Measurements from ENCODE around the gene ZBTB8B.
"Not testable (repeated sequence)": the region's sequence is repeated elsewhere in the genome, so short reads cannot be mapped to it uniquely, and the experiment has no call there.

Gene ZBTB8B

DNA sequence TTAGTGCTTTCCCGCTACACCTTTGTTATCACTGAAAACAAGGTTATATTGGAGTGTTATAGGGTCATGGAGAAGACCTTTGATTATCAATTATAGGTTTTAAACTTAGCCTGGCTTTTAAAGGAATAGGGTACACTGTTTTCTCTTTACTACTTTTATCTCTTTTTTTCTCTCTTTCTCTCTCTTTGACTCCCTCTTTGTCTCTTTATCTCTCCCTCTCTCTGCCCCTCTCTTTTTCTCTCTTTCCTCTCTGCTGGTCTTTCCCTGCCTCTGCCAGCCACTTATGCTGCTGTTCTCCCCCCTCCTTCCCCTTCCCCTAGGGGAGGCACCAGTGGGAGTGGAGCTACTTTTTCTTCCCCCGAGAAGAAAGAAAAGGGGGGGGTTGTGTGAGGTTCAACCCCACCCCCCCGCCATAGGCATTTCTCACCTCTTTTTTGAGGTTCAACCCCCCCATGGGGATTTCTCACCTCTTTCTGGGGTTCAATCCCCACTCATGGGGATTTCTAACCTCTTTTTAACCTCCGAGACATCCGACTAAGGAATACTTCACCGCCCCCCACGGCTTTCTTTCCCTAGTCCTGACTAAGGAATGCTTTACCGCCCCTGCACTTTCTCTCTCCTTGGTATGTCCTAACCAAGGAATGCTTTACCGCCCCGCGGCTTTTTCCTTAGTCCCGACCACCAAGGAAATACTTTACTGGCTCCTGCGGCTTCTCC lies 17.2 kb upstream of the ZBTB8B start:
- peak overlapping the region; percentile 47 for H3K4me3 ChIP-seq (ENCODE audit: control insufficient read depth, low read depth, low read length)
- TF ChIP-seq, protein P1, sequence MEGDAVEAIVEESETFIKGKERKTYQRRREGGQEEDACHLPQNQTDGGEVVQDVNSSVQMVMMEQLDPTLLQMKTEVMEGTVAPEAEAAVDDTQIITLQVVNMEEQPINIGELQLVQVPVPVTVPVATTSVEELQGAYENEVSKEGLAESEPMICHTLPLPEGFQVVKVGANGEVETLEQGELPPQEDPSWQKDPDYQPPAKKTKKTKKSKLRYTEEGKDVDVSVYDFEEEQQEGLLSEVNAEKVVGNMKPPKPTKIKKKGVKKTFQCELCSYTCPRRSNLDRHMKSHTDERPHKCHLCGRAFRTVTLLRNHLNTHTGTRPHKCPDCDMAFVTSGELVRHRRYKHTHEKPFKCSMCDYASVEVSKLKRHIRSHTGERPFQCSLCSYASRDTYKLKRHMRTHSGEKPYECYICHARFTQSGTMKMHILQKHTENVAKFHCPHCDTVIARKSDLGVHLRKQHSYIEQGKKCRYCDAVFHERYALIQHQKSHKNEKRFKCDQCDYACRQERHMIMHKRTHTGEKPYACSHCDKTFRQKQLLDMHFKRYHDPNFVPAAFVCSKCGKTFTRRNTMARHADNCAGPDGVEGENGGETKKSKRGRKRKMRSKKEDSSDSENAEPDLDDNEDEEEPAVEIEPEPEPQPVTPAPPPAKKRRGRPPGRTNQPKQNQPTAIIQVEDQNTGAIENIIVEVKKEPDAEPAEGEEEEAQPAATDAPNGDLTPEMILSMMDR (IDR thresholded peaks at IDR 0.05; ENCODE audit: control insufficient read depth, insufficient read depth, low read depth, low read length, missing control alignments), result no peak
- DNase-seq (ENCODE audit: low read depth), result peak; percentile 8

DNA sequence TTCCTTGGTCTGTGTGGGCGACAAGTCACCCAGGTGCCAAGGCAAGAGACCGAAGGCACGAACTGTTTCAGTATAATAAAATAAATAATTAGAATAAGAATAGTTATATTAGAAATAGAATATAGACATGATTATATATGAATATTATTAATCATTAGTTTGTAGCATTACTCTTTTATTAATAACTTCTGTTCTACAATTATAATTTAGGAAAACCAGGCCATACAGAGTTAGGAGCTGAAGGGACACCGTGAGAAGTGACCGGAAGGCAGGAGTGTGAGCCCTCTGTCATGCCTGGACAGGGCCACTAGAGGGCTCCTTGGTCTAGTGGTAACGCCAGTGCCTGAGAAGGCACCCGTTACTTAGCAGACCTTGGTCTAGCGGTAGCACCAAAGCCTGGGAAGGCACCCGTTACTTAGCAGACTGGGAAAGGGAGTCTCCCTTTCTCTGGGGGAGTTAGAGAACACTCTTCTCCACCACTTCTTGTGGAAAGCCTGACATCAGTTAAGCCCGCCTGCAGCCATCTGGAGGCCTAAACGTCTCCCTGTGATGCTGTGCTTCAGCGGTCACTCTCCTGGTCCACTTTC lies 16.6 kb upstream of the ZBTB8B start:
- peak overlapping the region; percentile 47 for H3K4me3 ChIP-seq (ENCODE audit: control insufficient read depth, low read depth, low read length)
- TF ChIP-seq, protein P1 (IDR thresholded peaks at IDR 0.05; ENCODE audit: control insufficient read depth, insufficient read depth, low read depth, low read length, missing control alignments), result peak; percentile 82
- DNase-seq (ENCODE audit: low read depth), result peak; percentile 46

DNA sequence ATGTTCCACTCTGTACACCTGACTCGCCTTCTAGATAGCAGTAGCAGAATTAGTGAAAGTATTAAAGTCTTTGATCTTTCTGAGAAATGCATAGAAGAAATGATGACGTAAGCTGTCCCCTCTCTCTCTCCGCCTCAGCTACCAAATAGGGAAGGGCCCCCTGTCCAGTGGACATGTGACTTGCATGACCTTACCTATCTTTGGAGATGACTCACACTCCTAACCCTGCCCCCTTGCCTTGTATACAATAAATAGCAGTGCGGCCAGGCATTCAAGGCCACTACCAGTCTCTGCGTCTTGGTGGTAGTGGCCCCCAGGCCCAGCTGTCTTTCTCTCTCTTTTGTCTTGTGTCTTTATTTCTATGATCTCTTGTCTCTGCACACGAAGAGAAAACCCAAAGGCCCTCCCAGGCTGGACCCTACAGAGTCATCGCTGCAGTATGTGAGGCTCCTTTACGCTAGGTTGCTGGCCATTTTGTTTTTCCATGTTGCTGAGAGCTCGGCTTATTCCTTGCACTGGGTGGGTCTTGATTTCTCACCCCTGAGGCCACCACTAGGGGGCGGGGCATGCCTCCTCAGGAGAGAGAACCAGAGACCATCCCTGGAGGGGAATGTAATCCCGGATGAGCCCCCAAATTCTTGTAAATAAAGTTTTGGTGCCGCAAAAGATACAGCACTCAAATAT lies 16.0 kb upstream of the ZBTB8B start:
- TF ChIP-seq, protein P1 (IDR thresholded peaks at IDR 0.05; ENCODE audit: control insufficient read depth, insufficient read depth, low read depth, low read length, missing control alignments), result peak; percentile 33
- no peak for DNase-seq (ENCODE audit: low read depth)

DNA sequence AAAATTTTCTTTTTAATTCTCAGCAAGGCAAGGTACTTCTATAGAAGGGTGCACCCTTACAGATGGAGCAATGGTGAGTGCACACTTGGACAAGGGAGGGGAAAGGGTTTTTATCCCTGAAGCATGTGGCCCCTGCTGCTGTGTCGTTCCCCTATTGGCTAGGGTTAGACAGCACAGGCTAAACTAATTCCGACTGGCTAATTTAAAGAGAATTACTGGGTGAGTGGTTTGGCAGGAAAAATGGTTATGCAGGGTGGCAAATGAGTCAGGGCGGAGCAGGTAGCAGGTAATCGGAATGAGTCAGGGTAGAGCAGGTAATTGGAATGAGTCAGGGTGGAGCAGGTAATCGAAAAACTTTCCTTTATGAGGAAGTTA lies 15.4 kb upstream of the ZBTB8B start:
- not testable (repeated sequence) for DNase-seq (ENCODE audit: low read depth); H3K4me3 ChIP-seq (ENCODE audit: control insufficient read depth, low read depth, low read length)

More for the DNA sequence above, 16.0 kb upstream of the ZBTB8B start:
- H3K4me3 ChIP-seq (ENCODE audit: control insufficient read depth, low read depth, low read length), result no peak overlapping the region

DNA sequence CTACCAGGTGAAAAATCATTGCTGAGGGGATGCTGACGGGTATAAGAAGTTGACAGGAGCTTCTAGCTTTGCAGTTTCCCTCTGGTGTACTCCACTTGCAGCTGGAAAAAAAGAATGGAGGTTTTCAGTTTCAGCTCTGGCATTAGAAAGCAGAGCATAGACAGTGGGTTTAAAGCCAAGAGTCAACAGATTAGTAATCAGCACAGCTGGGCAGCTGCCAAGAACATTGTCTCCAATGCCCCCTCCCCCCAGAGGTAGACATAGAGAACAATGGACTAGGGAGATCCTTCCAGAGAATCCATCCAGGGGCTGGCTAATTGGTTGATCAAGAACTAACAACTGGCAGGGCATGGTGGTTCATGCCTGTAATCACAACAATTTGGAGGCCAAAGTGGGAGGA lies 10.1 kb upstream of the ZBTB8B start:
- TF ChIP-seq, protein P1 (IDR thresholded peaks at IDR 0.05; ENCODE audit: control insufficient read depth, insufficient read depth, low read depth, low read length, missing control alignments), result no peak
- DNase-seq (ENCODE audit: low read depth), result no peak
- H3K4me3 ChIP-seq (ENCODE audit: control insufficient read depth, low read depth, low read length), result no peak overlapping the region

DNA sequence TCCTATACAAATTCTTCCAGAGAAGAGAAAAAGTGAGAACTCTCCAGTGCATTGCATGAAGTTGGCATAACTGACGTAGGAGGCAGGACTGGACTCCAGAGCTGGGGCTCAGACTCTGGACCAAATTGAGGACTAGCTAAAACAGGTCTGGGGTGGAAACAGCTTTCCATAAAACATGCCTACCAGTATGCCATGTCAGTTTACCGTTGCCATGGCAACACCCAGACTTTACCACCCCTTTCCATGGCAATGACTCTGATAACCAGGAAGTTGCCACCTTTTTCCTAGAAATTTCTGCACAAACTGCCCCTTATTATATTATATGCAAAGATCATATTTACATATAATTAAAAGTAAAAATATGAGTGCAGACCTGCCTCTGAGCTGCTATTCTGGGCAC lies 8.9 kb upstream of the ZBTB8B start:
- H3K4me3 ChIP-seq (ENCODE audit: control insufficient read depth, low read depth, low read length), result no peak overlapping the region
- no peak for DNase-seq (ENCODE audit: low read depth)
- TF ChIP-seq, protein P1 (IDR thresholded peaks at IDR 0.05; ENCODE audit: control insufficient read depth, insufficient read depth, low read depth, low read length, missing control alignments), result no peak

DNA sequence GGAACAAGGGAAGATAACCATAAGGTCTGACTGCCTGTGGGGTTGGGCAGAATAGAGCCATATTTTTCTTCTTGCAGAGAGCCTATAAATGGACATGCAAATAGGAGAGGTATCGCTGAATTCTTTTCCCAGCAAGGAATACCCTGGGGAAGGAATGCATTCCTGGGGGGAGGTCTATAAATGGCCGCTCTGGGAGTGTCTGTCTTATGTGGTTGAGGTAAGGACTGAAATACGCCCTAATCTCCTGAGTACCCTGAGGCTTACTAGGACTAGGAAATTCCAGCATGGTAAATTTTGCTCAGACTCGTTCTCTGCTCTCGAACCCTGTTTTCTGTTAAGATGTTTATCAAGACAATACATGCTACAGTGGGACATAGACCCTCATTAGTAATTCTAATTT lies 6.1 kb upstream of the ZBTB8B start:
- not testable (repeated sequence) for DNase-seq (ENCODE audit: low read depth); H3K4me3 ChIP-seq (ENCODE audit: control insufficient read depth, low read depth, low read length)

DNA sequence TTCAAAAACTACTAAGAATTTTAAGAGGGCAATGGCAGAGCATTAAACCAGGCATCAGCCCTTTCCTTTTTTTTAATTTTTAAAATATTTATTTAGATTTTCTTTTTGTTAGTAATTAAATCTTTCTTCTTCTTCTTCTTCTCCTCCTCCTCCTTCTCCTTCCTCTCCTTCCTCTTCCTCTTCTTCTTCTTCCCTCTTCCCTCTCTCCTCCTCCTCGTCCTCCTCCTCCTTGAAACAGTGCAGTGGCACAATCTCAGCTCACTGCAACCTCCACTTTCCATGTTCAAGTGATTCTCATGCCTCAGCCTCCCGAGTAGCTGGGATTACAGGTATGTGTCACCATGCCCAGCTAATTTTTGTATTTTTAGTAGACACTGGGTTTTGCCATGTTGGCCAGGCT lies 1.9 kb upstream of the ZBTB8B start:
- DNase-seq (ENCODE audit: low read depth); H3K4me3 ChIP-seq (ENCODE audit: control insufficient read depth, low read depth, low read length): not testable (repeated sequence)

Measured in AG09309 (cell line).